ENCODE results near the gene L1TD1.
"Not testable (repeated sequence)": the region's sequence is repeated elsewhere in the genome, so short reads cannot be mapped to it uniquely, and the experiment has no call there.

L1TD1 gene, protein sequence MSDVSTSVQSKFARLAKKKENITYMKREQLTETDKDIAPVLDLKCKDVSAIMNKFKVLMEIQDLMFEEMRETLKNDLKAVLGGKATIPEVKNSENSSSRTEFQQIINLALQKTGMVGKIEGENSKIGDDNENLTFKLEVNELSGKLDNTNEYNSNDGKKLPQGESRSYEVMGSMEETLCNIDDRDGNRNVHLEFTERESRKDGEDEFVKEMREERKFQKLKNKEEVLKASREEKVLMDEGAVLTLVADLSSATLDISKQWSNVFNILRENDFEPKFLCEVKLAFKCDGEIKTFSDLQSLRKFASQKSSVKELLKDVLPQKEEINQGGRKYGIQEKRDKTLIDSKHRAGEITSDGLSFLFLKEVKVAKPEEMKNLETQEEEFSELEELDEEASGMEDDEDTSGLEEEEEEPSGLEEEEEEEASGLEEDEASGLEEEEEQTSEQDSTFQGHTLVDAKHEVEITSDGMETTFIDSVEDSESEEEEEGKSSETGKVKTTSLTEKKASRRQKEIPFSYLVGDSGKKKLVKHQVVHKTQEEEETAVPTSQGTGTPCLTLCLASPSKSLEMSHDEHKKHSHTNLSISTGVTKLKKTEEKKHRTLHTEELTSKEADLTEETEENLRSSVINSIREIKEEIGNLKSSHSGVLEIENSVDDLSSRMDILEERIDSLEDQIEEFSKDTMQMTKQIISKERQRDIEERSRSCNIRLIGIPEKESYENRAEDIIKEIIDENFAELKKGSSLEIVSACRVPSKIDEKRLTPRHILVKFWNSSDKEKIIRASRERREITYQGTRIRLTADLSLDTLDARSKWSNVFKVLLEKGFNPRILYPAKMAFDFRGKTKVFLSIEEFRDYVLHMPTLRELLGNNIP

DNA sequence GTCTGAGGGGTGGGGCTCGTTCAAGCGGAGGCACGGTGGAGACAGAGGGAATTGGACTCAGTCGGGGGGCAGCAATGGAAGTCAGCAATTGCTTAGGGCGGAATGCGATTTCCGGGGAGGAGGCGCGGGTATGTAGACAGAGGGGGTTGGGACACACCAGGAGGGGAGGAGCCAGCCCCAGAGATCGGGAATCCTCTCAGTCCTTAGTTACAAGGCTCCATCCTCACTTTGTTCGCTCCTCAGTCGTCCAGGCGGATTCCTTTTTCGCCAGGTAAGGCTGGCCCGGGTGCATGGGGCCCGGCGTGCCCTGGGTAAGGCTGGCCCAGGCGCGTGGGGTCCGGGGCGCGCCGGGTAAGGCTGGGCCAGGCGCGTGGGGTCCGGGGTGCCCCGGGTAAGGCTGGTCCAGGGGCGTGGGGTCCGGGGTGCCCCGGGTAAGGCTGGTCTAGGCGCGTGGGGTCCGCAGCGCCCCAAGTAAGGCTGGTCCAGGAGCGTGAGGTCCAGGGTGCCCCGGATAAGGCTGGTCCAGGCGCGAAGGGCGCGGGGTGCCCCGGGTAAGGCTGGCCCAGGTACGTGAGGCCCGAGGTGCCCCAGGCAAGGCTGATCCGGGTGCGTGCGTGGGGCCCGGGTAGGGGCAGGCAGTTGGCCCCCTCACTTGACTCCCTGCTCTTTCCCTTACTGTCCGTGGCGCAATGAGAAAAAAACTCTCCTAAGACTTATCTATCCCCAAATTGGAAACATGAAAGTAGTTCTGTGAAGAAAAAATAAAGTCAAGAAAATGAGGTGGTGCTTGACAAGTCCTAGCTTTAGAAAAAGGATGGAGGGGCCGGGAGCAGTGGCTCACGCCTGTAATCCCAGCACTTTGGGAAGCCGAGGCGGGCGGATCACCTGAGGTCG is at the start of gene L1TD1:
L1TD1 (plus strand) TSS at position 199 of the 894 bp plus-strand sequence. CDS start 11,780 bp downstream, outside the sequence.
- no peak for DNase-seq (ENCODE audit: low read depth in 2 of 2, low spot score in 1 of 2)

DNA sequence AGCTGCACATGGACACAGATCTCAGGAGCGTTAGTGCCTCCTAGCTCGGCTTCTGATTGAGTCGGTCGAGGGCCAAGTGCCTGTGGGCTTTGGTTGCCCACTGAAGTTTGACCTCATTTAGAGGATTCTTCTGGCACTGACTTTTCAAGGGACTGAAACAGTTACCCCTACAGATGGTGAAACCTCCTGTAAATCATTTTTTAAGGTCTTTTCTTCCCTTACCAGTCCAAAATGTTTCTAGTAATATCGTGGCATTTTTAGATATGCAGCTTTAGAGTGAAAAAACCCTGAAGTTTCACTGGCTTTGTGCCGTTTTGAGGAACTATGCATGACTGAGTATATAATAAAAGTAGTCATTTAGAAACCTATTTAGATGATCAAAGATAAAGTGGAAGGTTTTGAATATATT is 34.7 kb upstream of the L1TD1 start:
- no peak for DNase-seq (ENCODE audit: low read depth in 2 of 2, low spot score in 1 of 2)

DNA sequence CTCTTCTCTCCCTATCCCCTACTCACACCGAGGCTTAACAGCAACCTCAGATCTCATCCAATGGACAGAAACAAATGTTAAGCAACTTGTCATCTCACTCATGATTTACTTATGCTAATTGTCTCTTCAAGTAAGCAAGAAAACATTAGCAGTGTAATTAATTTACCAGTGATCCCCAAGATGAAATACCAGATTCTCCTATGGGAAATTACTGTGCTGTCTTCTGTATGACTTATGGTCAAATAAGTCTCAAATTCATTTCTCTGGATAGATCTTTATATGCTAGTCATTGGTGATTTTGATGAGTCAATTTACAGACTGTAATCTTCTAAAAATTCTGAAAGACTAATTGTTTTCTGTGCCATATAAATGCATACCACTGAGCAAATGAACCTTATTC is 32.9 kb upstream of the L1TD1 start:
- DNase-seq (ENCODE audit: low read depth in 2 of 2, low spot score in 1 of 2) = no peak

DNA sequence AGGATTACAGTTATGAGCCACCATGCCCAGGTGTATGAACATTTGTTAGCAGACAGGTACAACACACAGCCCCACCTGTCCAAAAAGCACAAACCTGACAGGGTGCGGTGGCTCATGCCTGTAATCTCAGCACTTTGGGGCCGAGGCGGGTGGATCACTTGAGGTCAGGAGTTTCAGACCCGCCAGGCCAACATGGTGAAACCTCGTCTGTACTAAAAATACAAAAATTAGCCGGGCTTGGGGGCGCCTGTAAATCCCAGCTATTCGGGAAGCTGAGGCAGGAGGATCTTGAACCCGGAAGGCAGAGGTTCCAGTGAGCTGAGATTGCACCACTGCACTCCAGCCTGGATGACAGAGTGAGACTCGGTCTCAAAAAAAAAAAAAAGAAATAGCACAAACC is 24.3 kb upstream of the L1TD1 start:
- not testable (repeated sequence) for DNase-seq (ENCODE audit: low read depth in 2 of 2, low spot score in 1 of 2)

DNA sequence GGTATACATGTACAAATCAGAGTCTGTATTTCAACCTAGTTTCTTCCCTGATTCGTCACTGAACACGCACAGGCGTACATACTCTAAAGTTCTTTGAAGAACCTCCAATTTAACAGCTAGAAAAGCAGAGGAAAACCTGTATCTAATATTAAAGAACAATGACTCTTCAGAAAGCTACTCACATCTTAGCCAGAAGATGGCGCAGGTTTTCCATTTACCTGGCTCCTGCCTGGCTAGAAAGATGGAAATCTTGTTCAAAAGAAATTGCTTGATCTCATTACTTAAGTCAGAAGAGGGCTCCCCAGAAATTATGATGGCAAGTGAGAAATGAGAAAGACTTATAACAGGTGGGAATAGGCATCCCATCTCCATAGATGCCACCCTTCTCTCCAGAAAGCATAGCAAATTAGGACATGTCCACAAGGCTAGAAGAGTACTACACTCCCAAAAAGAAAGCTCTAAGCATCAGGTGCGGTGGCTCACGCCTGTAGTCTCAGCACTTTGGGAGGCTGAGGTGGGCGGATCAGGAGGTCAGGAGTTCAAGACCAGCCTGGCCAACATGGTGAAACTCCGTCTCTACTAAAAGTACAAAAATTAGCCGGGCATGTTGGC is 19.0 kb upstream of the L1TD1 start:
- DNase-seq (ENCODE audit: low read depth in 2 of 2, low spot score in 1 of 2) = no peak

DNA sequence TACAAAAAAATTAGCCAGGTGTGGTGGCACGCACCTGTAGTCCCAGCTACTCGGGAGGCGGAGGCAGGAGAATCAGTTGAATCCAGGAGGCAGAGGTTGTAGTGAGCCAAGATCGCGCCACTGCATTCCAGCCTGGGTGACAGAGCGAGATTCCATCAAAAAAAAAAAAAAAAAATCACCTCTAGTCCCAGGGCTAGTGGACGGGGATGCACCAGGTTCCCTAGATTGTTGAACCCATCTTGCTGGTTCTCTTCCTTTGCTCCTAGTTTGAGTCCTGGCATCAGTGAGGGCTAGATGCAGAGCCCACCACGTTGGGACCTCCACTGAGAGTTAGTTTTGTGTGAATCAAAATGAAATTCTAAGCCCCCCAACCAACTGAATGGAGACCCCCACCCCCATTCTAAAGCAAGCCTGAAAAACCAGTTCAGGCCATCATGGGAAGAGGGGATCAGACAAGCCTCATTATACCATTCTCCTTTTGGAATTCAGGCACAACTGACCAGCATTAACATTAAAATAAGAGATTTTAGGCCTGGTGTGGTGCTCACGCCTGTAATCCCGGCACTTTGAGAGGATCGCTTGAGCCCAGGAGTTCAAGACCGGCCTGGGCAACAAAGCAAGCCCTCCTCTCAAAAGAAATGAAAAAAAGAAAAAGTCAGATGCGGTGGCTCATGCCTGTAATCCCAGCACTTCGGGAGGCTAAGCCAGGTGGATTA is 17.9 kb upstream of the L1TD1 start:
- DNase-seq (ENCODE audit: low read depth in 2 of 2, low spot score in 1 of 2) = no peak

DNA sequence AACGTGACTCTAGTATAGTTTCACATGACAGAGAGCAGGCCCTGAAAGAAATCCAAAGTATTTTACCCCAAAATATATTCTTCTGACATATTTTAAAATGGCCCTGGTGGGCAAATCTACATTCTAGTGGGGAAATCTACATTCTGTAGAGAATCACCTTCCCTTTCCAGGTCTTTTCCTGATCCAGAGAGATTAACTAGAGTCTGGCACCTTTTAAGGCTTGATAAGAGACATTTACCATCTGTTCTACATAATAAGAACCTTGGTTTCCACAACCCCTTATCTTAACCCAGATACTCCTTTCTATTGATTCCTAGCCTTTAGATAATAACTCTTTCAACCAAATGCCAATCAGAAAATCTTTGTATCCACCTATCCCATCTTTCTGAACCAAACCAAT is 17.0 kb upstream of the L1TD1 start:
- DNase-seq (ENCODE audit: low read depth in 2 of 2, low spot score in 1 of 2) = no peak

DNA sequence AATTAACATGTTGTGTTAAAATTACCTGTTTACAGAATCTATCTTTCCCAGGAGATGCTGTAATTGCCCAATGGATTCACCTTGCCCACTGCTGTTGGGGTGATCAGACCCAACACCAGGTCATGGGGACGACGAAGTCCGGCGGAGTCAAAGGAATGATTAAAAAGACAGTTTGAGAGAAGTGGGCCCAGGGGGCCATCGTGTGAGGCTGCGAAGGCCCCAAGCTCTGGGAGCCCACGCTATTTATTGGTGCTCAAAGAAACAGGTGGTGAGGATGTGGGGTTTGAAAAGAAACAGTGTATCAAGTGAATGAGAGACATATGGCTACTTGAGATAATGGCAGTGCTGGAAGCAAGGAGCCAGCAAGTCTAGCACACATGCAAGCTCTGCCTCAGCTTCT is 16.3 kb upstream of the L1TD1 start:
- no peak for DNase-seq (ENCODE audit: low read depth in 2 of 2, low spot score in 1 of 2)

DNA sequence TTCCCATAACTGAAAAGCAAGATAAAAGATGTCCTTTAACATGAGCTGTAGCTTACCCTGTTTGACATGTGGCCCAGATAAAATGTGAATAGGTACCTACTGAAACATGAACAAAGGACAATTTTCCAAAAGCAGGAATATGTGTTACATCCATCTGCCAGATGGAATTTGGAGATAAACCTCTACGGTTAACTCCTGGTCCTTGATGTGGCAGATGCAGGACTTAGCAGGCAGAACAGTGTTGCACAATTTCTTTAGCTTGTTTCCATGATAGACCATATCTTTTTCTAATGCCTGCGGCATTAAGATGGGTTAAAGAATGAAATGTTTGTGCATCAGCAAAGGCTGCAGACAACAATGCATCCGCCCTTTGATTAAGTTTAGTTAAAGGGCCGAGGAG is 14.6 kb upstream of the L1TD1 start:
- DNase-seq (ENCODE audit: low read depth in 2 of 2, low spot score in 1 of 2) = not testable (repeated sequence)

DNA sequence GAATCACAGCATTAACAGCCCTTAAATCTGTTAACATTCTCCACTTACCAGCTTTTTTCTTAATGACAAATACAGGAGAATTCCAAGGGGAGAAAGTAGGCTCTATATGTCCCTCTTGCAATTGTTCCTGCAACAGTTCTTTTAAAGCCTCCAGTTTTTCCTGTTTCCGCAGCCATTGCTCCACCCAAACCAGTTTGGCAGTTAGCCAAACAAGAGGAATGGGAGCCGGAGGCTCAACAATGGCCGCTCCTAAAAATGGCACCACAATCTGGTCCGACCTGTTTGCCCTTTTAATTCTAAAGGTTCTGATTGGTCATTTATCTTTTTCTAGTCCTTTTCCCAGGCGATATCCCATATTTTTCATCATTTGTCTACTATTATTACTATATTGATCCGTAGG is 14.0 kb upstream of the L1TD1 start:
- DNase-seq (ENCODE audit: low read depth in 2 of 2, low spot score in 1 of 2) = no peak

DNA sequence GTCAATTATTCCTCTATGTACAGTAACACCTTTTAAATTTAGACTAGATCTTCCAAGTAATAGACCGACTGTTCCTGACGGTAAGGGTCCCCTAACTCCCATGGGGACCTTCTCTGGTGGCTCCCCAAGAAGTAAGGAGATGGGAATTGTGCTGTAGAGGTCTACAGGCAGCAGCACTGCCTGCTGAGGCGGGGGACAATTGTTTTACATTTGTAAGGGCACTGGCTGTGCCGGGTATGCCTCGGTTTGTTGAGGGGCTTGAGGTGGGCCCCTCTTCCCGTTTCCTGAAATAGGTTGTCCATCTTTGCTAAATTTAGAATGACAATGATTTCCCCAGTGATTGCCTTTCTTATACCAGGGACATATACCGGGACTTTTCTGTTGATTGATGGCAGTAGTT is 13.1 kb upstream of the L1TD1 start:
- no peak for DNase-seq (ENCODE audit: low read depth in 2 of 2, low spot score in 1 of 2)

DNA sequence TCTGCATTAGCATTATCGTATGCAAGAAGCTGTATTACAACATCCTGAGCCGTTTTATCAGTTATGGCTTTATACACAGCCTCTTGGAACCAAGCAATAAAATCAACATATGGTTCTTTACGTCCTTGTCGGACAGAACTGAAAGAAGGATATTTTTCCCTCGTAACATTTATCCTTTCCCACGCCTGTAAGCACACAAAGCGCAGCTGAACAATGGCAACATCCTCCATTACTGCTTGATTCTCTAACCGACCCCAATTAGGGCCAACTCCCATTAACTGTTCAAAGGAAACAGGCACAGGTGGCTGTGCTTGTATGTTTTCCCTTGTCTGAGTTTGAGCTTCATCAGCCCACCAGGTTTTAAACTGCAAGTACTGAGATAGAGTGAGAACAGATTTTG is 12.5 kb upstream of the L1TD1 start:
- not testable (repeated sequence) for DNase-seq (ENCODE audit: low read depth in 2 of 2, low spot score in 1 of 2)

DNA sequence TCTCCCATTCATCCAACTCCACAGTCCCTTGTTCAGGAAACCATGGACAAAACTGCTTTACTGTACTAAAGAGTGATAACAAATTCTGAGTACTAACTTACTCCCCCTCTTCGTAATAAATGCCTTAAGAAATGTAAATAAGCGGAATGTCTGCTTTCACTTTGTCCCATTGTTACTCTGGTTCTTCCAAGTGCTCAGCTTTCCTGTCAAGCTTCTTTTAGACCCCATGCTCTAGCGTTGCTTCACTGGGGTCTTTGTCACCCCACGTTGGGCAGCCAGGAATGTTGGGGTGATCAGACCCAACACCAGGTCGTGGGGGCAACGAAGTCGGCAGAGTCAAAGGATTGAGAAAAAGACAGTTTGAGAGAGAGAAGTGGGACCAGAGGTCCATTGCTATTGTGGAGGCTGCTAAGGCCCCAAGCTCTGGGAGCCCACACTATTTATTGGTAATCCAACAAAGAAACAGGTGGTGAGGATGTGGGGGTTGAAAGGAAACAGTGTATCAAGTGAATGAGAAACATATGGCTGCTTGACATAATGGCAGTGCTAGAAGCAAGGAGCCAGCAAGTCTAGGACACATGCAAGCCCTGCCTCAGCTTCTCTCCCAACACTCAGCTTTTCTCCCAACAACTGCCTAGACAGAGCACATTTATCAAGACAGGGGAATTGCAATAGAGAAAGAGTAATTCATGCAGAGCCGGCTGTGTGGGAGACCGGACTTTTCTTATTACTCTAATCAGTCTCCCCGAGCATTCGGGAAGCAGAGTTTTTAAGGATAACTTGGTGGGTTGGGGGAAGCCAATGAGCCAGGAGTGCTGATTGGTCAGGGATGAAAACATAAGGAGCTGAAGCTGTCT is 11.3 kb upstream of the L1TD1 start:
- not testable (repeated sequence) for DNase-seq (ENCODE audit: low read depth in 2 of 2, low spot score in 1 of 2)

DNA sequence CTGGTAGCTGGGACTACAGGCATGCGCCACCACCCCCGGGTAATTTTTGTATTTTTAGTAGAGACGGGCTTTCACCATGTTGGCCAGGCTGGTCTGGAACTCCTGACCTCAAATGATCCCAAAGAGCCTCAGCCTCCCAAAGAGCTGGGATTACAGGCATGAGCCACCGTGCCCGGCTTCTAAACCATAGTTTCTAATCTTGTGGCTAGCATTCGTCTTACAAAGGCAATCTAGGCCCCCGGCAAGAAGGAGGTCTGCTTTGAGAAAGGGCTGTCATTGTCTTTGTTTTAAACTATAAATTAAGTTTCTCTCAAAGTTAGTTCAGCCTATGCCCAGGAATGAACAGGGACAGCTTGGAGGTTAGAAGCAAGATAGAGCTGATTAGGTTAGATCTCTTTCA is 10.3 kb upstream of the L1TD1 start:
- DNase-seq (ENCODE audit: low read depth in 2 of 2, low spot score in 1 of 2) = no peak

DNA sequence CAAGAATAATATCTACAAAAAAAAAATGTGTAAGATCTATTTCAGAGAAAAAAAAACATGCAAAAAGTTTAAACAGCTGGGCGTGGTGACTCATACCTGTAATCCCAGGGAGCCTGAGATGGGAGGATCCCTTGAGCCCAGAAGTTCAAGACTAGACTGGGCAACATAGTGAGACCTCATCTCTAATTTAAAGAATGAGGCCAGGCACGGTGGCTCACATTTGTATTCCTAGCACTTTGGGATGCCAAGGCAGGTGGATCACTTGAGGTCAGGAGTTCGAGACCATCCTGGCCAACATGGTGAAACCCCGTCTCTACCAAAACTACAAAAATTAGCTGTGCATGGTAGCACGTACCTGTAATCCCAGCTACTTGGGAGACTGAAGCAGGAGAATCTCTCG is 9.4 kb upstream of the L1TD1 start:
- DNase-seq (ENCODE audit: low read depth in 2 of 2, low spot score in 1 of 2) = not testable (repeated sequence)

DNA sequence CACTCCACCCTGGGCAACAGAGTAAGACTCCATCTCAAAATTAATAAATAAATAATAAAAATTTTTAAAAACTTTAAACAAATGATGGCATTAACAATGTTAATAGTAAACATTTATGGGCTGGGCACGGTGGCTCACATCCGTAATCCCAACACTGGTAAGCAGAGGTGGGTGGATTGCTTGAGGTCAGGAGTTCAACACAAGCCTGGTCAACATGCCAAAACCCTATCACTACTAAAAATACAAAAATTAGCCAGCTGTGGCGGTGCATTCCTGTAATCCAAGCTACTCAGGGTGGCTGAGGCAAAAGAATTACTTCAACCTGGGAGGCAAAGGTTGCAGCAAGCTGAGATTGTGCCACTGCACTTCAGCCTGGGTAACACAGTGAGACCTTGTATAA is 9.0 kb upstream of the L1TD1 start:
- DNase-seq (ENCODE audit: low read depth in 2 of 2, low spot score in 1 of 2) = no peak

DNA sequence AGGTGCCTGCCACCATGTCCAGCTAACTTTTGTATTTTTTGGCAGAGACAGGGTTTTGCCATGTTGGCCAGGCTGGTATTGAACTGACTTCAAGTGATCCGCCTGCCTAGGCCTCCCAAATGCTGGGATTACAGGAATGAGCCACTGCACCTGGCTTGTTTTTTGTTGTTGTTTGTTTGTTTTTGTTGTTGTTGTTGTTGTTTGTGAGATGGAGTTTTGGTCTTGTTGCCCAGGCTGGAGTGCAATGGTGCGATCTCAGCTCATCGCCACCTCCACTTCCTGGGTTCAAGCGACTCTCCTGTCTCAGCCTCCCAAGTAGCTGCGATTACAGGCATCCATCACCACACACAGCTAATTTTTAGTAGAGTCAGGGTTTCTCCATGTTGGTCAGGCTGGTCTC is 7.1 kb upstream of the L1TD1 start:
- DNase-seq (ENCODE audit: low read depth in 2 of 2, low spot score in 1 of 2) = no peak

DNA sequence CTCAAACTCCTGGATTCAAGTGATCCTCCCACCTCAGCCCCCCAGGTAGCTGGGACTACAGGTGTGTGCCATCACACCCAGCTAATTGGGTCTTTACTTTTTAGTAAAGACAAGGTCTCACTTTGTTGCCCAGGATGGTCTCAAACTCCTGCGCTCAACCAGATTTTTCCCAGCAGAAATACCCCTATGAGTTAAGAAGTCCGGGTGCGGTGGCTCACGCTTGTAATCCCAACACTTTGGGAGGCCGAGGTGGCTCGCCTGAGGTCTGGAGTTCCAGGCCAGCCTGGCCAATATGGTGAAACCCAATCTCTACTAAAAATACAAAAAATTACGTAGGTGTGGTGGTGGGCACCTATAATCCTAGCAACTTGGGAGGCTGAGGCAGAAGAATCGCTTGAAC is 6.5 kb upstream of the L1TD1 start:
- no peak for DNase-seq (ENCODE audit: low read depth in 2 of 2, low spot score in 1 of 2)

DNA sequence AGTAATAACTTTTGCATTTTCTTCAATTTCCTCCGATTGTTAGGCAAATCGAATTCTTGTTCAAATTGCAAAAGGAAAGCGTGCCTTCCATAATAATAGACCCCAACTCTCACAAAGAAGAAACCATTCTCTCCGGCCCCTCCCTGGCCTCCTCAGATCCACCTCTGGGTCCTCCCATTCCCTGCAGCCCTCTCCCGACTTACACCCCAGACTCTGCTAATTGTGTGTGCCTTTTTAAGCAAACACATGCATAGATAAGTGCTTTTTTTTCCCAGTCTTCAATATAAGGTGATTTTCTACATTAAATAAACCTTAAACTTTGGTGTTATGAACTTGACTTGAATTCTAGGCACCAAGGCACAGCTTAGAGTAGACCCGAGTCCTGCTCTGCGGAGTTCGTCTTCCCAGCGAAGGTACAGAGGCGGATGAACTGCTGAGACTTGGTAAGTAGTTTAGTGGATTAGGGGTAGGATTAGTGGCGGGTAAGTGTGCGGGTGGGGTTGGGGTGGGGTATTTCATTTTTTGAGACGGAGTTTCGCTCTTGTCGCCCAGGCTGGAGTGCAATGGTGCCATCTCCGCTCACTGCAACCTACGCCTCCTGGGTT is 1.5 kb downstream of the L1TD1 start:
- DNase-seq (ENCODE audit: low read depth in 2 of 2, low spot score in 1 of 2) = no peak

All from stimulated activated CD8-positive, alpha-beta memory T cell treated with anti-CD3 and anti-CD28 coated beads, Interleukin-4, amount 100 ng/mL, for 4 hours (primary cell).